Upper lobe of left lung (tissue), 6 donors: Measurements from ENCODE around the gene CASP10. TPM values are rescaled to one million over a fixed set of nuclear protein-coding genes. Genes with fewer than 3 reads are reported as not detected.

ENCODE experiments used
- ATAC-seq, 2 donors: fragments of 200-7000 bp; cut with Tn5 transposase; one replicate each; pipeline ENCODE4 v1.9.1; 2022; ENCODE audit warnings: mild to moderate bottlenecking in 2 of 2, moderate library complexity in 2 of 2; ENCODE audit not compliant: low FRiP score in 2 of 2
- DNase-seq, 2 donors: peaks; one replicate each; pipeline ENCODE4 v3.0.0-alpha.2; 2019 to 2020
- H3K27ac ChIP-seq, 4 donors: fragments of 200-600 bp; sonication (generic); one replicate each; pipeline ENCODE4 v1.5.1; 2016 to 2019
- H3K27me3 ChIP-seq, 4 donors: fragments of 200-600 bp; sonication (generic); one replicate each; pipeline ENCODE4 v1.5.1; 2017 to 2019
- H3K36me3 ChIP-seq, 4 donors: fragments of 200-600 bp; sonication (generic); one replicate each; pipeline ENCODE4 v1.5.1; 2016 to 2019
- H3K4me1 ChIP-seq, 4 donors: fragments of 200-600 bp; sonication (generic); one replicate each; pipeline ENCODE4 v1.5.1; 2018 to 2019
- H3K4me3 ChIP-seq, 4 donors: fragments of 200-600 bp; sonication (generic); one replicate each; pipeline ENCODE4 v1.5.1; 2017 to 2019; ENCODE audit warnings: mild to moderate bottlenecking in 2 of 4, moderate library complexity in 1 of 4
- H3K9me3 ChIP-seq, 4 donors: fragments of 200-600 bp; sonication (generic); one replicate each; pipeline ENCODE4 v1.5.1; 2018 to 2019
- EP300 ChIP-seq, 4 donors: sonication (generic); formaldehyde crosslinking; IDR thresholded peaks; one replicate each; pipeline ENCODE4 v1.5.1; 2017; ENCODE audit warnings: antibody characterized with exemption in 4 of 4, control low read depth in 2 of 4
- POLR2A ChIP-seq, 4 donors: fragments of 450-650 bp; IDR thresholded peaks; one replicate each; pipeline ENCODE4 v1.5.1; 2016 to 2017; ENCODE audit warnings: antibody characterized with exemption in 4 of 4, mild to moderate bottlenecking in 2 of 4
- POLR2AphosphoS5 ChIP-seq, 2 donors: sonication (generic); formaldehyde crosslinking; IDR thresholded peaks; one replicate each; pipeline ENCODE4 v1.5.1; 2017; ENCODE audit warnings: antibody characterized with exemption in 2 of 2
- WGBS, 2 donors: methylation state at CpG; one replicate each; pipeline ENCODE4 v1.1.5; 2017 to 2018; 5-methylcytosine and 5-hydroxymethylcytosine counted together
- total RNA-seq, 6 donors: library from RNA; depleted of rRNA in 4 of 6; stranded (reverse); fragments of >200 nt in 4 of 6; gene quantifications; one replicate each; pipeline versions ENCODE4 v1.1.0 to v1.2.1, GENCODE V29; 2016 to 2021
- TF ChIP-seq, protein P1 (sequence below), 6 experiments: fragments of 450-650 bp in 4 of 6; fragments of 200-600 bp in 2 of 6; sonication (generic) in 2 of 6; IDR thresholded peaks; one replicate each; pipeline ENCODE4 v1.5.1; 2016 to 2019; ENCODE audit warnings: antibody characterized with exemption in 6 of 6
- donor health status: DM: no; HTN: no; CAD: no; lungs with moderate emphysema.
- donor health status: DM: no; HTN: yes; CAD: no; lungs with severe emphysema.

Gene CASP10
- total RNA-seq, 6 donors from 2014 or later: 21.1 to 67.1 (median 29.9) TPM

DNA sequence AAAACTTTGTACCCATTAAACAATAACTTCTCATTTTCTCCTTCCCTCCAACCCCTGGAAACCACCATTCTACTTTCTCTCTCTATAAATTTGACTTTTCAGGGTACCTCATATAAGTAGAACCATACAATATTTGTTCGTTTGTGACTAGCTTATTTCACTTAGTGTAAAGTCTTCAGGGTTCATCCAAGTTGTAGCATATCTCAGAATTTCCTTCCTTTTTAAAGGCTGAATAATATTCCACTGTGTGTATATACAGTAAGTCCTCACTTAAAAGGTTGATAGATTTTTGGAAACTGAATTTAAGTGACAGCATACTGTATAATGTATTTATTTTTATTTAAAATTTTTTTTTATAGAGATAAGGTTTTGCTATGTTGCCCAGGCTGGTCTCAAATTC, 13.9 kb downstream of the CASP10 start:
- no peak for DNase-seq
- Histone ChIP-seq H3K36me3 (peaks cover 3 to 72% (median 26%) of the 10 kb centered on the region in 4 donors), H3K27me3 (no peaks in the 10 kb centered on the region), H3K4me3 (no peak overlapping the region), H3K27ac (no peak overlapping the region), H3K4me1 (peaks cover 0 to 20% (median 14%) of the 10 kb centered on the region in 4 donors), H3K9me3 (no peaks in the 10 kb centered on the region)
- WGBS, 2 donors: 91 to 94% methylated on average over 1 of the region's 1 CpG
- no peak for ATAC-seq
- no peak for TF ChIP-seq POLR2A (IDR thresholded peaks at IDR 0.05)
- TF ChIP-seq, protein P1, sequence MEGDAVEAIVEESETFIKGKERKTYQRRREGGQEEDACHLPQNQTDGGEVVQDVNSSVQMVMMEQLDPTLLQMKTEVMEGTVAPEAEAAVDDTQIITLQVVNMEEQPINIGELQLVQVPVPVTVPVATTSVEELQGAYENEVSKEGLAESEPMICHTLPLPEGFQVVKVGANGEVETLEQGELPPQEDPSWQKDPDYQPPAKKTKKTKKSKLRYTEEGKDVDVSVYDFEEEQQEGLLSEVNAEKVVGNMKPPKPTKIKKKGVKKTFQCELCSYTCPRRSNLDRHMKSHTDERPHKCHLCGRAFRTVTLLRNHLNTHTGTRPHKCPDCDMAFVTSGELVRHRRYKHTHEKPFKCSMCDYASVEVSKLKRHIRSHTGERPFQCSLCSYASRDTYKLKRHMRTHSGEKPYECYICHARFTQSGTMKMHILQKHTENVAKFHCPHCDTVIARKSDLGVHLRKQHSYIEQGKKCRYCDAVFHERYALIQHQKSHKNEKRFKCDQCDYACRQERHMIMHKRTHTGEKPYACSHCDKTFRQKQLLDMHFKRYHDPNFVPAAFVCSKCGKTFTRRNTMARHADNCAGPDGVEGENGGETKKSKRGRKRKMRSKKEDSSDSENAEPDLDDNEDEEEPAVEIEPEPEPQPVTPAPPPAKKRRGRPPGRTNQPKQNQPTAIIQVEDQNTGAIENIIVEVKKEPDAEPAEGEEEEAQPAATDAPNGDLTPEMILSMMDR (IDR thresholded peaks at IDR 0.05): no peak
- TF ChIP-seq EP300 (IDR thresholded peaks at IDR 0.05): no peak
- TF ChIP-seq POLR2AphosphoS5 (IDR thresholded peaks at IDR 0.05): no peak

DNA sequence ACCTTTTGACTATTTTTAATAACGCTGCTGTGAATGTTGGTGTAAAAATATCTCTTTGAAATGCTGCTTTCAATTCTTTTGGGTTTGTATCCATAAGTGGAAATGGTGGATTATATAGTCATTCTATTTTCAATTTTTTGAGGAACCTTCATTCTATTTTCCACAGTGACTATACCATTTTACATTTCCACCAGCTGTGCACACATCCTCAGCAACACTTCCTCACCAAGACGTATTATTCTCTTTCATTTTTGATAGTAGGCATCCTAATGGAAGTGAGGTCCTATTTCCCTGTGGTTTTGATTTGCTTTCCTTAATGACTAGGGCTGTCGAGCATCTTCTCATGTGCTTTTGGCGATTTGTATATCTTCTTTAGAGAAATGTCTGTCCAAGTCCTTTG, 14.8 kb downstream of the CASP10 start:
- DNase-seq (no peak), ATAC-seq (no peak)
- Histone ChIP-seq H3K9me3 (no peaks in the 10 kb centered on the region), H3K27me3 (no peaks in the 10 kb centered on the region), H3K4me1 (peaks cover 0 to 10% (median 7%) of the 10 kb centered on the region in 4 donors), H3K27ac (no peak overlapping the region), H3K36me3 (peaks cover 3 to 75% (median 25%) of the 10 kb centered on the region in 4 donors), H3K4me3 (no peak overlapping the region)
- TF ChIP-seq POLR2AphosphoS5 (IDR thresholded peaks at IDR 0.05): no peak
- no peak for TF ChIP-seq EP300 (IDR thresholded peaks at IDR 0.05)
- TF ChIP-seq, protein P1 (IDR thresholded peaks at IDR 0.05): no peak
- 69 to 74% methylated on average over 4 of the region's 4 CpGs for WGBS, 2 donors

DNA sequence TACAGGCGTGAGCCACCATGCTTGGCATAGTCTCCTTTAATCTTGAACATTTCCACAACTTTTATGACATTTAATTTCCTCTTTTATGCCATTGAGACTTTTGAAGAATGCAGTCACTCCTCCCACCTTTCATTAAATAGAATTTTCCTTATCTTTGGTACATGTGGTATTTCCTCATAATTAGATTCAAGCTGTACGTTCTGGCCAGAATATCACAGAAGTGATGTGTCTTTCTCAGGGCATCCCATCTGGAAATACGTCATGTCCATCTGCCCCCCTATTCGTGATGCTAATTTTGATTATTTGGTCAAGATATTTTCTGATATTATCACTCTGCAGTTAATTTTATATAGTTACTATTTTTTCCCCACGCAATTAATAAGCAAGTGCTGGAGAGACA, 16.9 kb downstream of the CASP10 start:
- TF ChIP-seq, protein P1 (IDR thresholded peaks at IDR 0.05): no peak
- TF ChIP-seq EP300 (IDR thresholded peaks at IDR 0.05): no peak
- TF ChIP-seq POLR2A (IDR thresholded peaks at IDR 0.05): no peak
- no peak for TF ChIP-seq POLR2AphosphoS5 (IDR thresholded peaks at IDR 0.05)
- Histone ChIP-seq H3K4me3 (no peak overlapping the region), H3K4me1 (peaks cover 0 to 6% (median 0%) of the 10 kb centered on the region in 4 donors), H3K36me3 (peaks cover 0 to 62% (median 19%) of the 10 kb centered on the region in 4 donors), H3K27me3 (no peaks in the 10 kb centered on the region), H3K9me3 (no peaks in the 10 kb centered on the region), H3K27ac (no peak overlapping the region)
- WGBS, 2 donors: 78 to 89% methylated on average over 5 of the region's 5 CpGs
- ATAC-seq (no peak), DNase-seq (no peak)

DNA sequence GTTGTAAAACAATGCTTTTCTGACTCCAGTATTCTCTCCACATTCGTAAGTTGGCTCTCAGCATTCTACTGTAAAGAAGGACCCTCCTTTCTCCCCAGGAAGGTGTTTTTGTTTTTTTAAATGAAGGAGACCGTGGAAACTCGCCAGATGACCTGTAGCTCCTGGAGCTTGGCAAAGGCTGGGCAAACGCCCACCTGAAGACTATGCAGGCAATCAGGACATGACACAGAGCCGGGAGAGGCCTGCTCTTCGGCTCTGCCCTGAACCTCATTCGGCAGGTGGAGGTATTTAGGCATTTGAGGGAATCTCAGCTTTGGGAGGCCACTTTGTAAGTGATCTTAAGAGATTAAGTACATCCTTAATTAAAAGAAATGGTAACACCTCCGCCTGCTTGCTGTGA, 17.4 kb downstream of the CASP10 start:
- Histone ChIP-seq H3K27ac (no peak overlapping the region), H3K9me3 (no peaks in the 10 kb centered on the region), H3K4me1 (peaks cover 0 to 6% (median 0%) of the 10 kb centered on the region in 4 donors), H3K36me3 (peaks cover 0 to 58% (median 18%) of the 10 kb centered on the region in 4 donors), H3K4me3 (no peak overlapping the region), H3K27me3 (no peaks in the 10 kb centered on the region)
- TF ChIP-seq POLR2A (IDR thresholded peaks at IDR 0.05) (no peak), EP300 (IDR thresholded peaks at IDR 0.05) (no peak), POLR2AphosphoS5 (IDR thresholded peaks at IDR 0.05) (no peak)
- TF ChIP-seq, protein P1 (IDR thresholded peaks at IDR 0.05): no peak
- no peak for ATAC-seq
- DNase-seq: no peak
- WGBS, 2 donors: 84 to 90% methylated on average over 8 of the region's 8 CpGs

DNA sequence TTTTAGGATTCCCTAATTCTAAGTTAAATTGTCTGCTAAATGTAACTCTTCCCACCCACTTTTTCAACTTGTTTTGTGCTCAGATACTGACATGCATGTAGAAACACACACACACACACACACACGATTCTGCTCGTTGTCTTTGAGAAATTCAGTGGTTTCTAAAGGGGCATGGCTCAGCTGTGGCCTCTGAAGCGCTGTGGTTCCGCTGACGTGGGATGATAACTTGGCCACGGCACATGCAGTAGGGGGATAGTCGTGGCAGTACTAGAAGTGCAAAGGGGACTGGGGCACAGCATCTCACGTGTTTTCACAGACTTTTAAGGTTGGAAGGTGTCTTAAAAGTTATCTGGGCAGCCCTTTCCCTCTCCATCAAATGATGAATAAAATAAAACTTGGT, 18.4 kb downstream of the CASP10 start:
- no peak overlapping the region for H3K27ac ChIP-seq
- H3K36me3 ChIP-seq: peaks cover 0 to 54% (median 10%) of the 10 kb centered on the region in 4 donors
- H3K27me3 ChIP-seq: no peaks in the 10 kb centered on the region
- no peak overlapping the region for H3K4me3 ChIP-seq
- 89 to 90% methylated on average over 8 of the region's 8 CpGs for WGBS, 2 donors
- TF ChIP-seq POLR2A (IDR thresholded peaks at IDR 0.05): no peak
- TF ChIP-seq EP300 (IDR thresholded peaks at IDR 0.05): no peak
- TF ChIP-seq, protein P1 (IDR thresholded peaks at IDR 0.05): no peak
- no peak for TF ChIP-seq POLR2AphosphoS5 (IDR thresholded peaks at IDR 0.05)
- no peaks in the 10 kb centered on the region for H3K9me3 ChIP-seq
- no peaks in the 10 kb centered on the region for H3K4me1 ChIP-seq
- ATAC-seq: no peak
- no peak for DNase-seq
